Cardiac muscle cell (in vitro differentiated cells and primary cell): ENCODE measurements around the gene NWD2. TPM values are rescaled to one million over a fixed set of nuclear protein-coding genes. Genes with fewer than 3 reads are reported as not detected.

Experiments
- DNase-seq, 2 donors: peaks; one replicate each; pipeline versions ENCODE4 v3.0.0 to v3.0.0-alpha.2; 2010 to 2017; ENCODE audit warnings: low read depth in 1 of 2, low spot score in 1 of 2
- H3K27ac ChIP-seq: fragments of 200-600 bp; sonication (generic); 2 replicates; pipeline ENCODE4 v1.5.1; 2016
- H3K27me3 ChIP-seq: fragments of 200-600 bp; sonication (generic); 2 replicates; pipeline ENCODE4 v1.6.0; 2016; ENCODE audit warnings: control low read depth
- H3K36me3 ChIP-seq: fragments of 200-600 bp; sonication (generic); 2 replicates; pipeline ENCODE4 v1.5.1; 2016; ENCODE audit warnings: control low read depth
- H3K4me1 ChIP-seq: fragments of 200-600 bp; sonication (generic); 2 replicates; pipeline ENCODE4 v1.8.1; 2017; ENCODE audit warnings: low read depth, mild to moderate bottlenecking, mixed run types
- H3K4me3 ChIP-seq: fragments of 200-600 bp; sonication (generic); 2 replicates; pipeline ENCODE4 v1.5.1; 2016; ENCODE audit warnings: mild to moderate bottlenecking
- H3K9me3 ChIP-seq: fragments of 200-600 bp; sonication (generic); 2 replicates; pipeline ENCODE4 v1.5.1; 2017; ENCODE audit warnings: low read depth, mild to moderate bottlenecking, control low read depth
- polyA plus RNA-seq: library from polyadenylated mRNA; unstranded; fragments of >200 nt; fragmentation: Nextera tagmentation; extraction: Ambion mirVana; gene quantifications from 2 replicates; pipeline ENCODE4 v1.2.1, GENCODE V29; 2016
- total RNA-seq: library from RNA; depleted of rRNA; stranded (reverse); fragments of >200 nt; gene quantifications from 2 replicates; pipeline ENCODE4 v1.2.3, GENCODE V29; 2016
- TF ChIP-seq, protein P1 (sequence below): IDR thresholded peaks from 2 replicates; pipeline ENCODE4 v1.5.1; 2012; ENCODE audit warnings: low read depth, mild to moderate bottlenecking, low read length

Gene NWD2
- total and polyA plus RNA-seq, 2 experiments from 2014 or later = 0.06 TPM; not detected in 1

DNA sequence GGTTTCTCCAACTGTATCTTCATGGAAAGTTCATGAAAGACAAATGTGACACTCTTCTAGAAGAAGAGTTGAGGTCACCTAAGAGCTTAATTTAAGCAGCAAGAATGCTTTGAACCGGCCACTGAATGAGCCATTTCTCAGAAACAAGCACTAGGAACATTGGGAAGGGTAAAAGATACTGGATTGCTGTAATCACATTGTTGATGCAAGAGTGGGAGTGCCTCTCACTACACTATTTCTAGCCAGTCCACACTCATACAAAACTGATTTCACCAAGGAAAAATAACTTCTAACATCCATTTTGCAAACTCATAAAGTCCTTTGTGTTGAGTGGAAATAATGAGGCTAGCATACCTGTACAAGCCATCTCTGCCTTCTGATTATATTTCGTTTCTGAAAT is 221.3 kb downstream of the NWD2 start:
- H3K4me3 ChIP-seq = no peak overlapping the region
- H3K27me3 ChIP-seq = no peaks in the 10 kb centered on the region
- H3K4me1 ChIP-seq = no peaks in the 10 kb centered on the region
- H3K27ac ChIP-seq = no peak overlapping the region
- DNase-seq = no peak
- H3K9me3 ChIP-seq = no peaks in the 10 kb centered on the region
- TF ChIP-seq, protein P1, sequence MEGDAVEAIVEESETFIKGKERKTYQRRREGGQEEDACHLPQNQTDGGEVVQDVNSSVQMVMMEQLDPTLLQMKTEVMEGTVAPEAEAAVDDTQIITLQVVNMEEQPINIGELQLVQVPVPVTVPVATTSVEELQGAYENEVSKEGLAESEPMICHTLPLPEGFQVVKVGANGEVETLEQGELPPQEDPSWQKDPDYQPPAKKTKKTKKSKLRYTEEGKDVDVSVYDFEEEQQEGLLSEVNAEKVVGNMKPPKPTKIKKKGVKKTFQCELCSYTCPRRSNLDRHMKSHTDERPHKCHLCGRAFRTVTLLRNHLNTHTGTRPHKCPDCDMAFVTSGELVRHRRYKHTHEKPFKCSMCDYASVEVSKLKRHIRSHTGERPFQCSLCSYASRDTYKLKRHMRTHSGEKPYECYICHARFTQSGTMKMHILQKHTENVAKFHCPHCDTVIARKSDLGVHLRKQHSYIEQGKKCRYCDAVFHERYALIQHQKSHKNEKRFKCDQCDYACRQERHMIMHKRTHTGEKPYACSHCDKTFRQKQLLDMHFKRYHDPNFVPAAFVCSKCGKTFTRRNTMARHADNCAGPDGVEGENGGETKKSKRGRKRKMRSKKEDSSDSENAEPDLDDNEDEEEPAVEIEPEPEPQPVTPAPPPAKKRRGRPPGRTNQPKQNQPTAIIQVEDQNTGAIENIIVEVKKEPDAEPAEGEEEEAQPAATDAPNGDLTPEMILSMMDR = no peak
- no peaks in the 10 kb centered on the region for H3K36me3 ChIP-seq

DNA sequence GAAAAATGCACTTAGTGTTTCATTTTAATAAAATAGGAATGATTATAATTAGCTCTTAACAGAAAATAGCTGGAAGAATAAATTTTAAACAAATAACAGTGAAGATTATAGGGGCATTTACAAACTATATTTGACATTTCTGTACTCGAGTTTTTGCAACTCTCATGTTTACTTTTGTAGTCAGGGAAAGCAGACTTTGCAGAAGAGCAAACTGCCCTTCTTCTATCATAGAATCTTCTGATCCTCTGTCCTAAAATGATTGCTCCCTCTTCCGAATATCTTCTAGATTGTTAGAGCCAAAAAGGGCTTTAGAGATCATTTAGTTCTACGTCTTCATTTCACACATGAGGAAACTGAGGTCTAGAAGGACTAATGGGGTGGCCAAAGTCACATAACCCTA is 222.7 kb downstream of the NWD2 start:
- Histone ChIP-seq H3K36me3 (no peaks in the 10 kb centered on the region), H3K27ac (no peak overlapping the region), H3K4me1 (no peaks in the 10 kb centered on the region), H3K9me3 (no peaks in the 10 kb centered on the region), H3K4me3 (no peak overlapping the region), H3K27me3 (no peaks in the 10 kb centered on the region)
- no peak for DNase-seq
- TF ChIP-seq, protein P1 = no peak

DNA sequence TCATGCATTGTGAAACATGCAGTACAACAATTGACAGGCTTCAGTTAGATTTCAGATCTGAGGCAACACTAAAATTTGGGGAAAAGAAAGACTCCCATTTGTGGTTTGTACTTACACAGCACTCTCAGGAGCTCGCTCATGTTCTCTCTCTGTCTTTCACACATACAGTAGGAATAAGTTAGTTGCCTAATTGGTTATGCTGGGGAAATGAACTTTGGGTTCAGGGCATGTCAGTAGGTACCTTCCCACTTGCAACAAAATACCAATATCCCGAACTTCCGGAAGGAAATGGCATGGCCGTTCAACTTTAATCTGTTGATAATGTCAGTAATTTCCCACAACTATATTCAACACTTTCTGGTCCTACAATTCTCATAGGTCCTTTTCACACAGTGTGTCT is 223.3 kb downstream of the NWD2 start:
- Histone ChIP-seq H3K36me3 (no peaks in the 10 kb centered on the region), H3K9me3 (no peaks in the 10 kb centered on the region), H3K4me3 (no peak overlapping the region), H3K27me3 (no peaks in the 10 kb centered on the region), H3K4me1 (no peaks in the 10 kb centered on the region), H3K27ac (no peak overlapping the region)
- DNase-seq = no peak
- TF ChIP-seq, protein P1 = no peak

DNA sequence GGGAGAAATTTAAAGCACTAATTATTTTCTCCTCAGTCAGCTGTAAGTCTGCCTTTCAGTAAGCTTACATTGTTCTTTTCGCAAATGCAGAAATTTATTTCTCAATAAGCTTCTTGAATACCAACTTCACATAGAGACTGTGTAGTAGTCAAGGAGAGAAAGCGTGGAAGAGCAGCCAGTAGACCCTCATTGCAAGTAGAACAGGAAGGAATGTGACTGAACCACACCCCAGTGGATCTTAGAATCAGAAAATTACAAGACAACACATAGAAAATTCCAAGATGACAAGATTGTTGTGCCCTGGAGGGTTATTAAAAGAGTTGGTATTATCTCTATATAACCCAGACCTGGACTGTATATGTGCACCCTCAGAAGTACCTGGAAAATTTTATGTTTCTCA is 224.7 kb downstream of the NWD2 start:
- Histone ChIP-seq H3K36me3 (no peaks in the 10 kb centered on the region), H3K4me3 (no peak overlapping the region), H3K27ac (no peak overlapping the region), H3K4me1 (no peaks in the 10 kb centered on the region), H3K9me3 (no peaks in the 10 kb centered on the region), H3K27me3 (no peaks in the 10 kb centered on the region)
- no peak for DNase-seq
- TF ChIP-seq, protein P1 = no peak

DNA sequence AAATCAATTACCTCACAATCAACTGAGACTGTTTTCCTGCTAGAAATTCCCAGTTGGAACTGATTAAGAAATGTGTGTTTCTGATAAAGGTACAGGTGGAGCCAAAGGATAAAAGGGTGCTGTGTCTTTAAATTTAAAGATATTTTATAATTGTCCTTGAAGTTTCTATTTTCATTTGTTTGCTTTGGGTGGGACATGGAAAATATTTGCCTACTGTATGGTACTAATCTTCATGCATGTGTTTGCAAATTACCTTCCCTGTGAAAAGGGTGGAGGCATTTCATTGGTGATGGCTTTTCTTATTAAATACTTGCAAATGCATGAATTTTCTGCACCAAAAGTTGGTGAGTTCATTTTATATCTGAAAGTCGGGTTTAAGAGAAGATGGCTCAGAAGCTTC is 225.7 kb downstream of the NWD2 start:
- TF ChIP-seq, protein P1 = no peak
- no peak for DNase-seq
- no peak overlapping the region for H3K27ac ChIP-seq
- H3K27me3 ChIP-seq = no peaks in the 10 kb centered on the region
- no peak overlapping the region for H3K4me3 ChIP-seq
- H3K9me3 ChIP-seq = no peaks in the 10 kb centered on the region
- no peaks in the 10 kb centered on the region for H3K36me3 ChIP-seq
- H3K4me1 ChIP-seq = no peaks in the 10 kb centered on the region

DNA sequence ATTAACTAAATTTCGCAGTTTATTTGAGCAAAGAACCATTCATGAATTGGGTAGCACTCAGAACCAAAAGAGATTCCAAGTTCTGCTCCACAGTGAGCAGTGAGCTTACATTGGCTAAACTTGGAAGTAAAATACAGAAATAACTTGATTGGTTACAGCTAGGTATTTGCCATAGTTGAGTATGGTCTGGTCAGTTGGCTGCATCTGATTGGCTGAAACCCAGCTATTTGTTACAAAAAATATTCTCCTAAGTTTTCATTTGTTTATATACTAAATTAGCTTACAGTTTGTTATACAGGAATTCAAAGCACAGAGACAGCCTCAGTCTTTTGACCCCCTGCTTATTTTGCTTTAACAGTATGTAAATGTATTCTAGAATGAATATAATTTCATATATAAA is 226.6 kb downstream of the NWD2 start:
- no peaks in the 10 kb centered on the region for H3K27me3 ChIP-seq
- no peaks in the 10 kb centered on the region for H3K36me3 ChIP-seq
- H3K4me3 ChIP-seq = no peak overlapping the region
- no peaks in the 10 kb centered on the region for H3K9me3 ChIP-seq
- DNase-seq = no peak
- no peak overlapping the region for H3K27ac ChIP-seq
- no peaks in the 10 kb centered on the region for H3K4me1 ChIP-seq
- TF ChIP-seq, protein P1 = no peak
